IPS-15b (cell line): ENCODE data around the gene AIFM2.
"Not testable (repeated sequence)": the region's sequence is repeated elsewhere in the genome, so short reads cannot be mapped to it uniquely, and the experiment has no call there.

Source experiments
- H3K27me3 ChIP-seq: one replicate; pipeline ENCODE4 v1.6.1; 2013; ENCODE audit warnings: low read length; ENCODE audit not compliant: control insufficient read depth, insufficient read depth
- H3K36me3 ChIP-seq: one replicate; pipeline ENCODE4 v1.6.1; 2013; ENCODE audit warnings: low read length; ENCODE audit not compliant: control insufficient read depth, insufficient read depth
- H3K4me1 ChIP-seq: one replicate; pipeline ENCODE4 v1.6.1; 2013; ENCODE audit warnings: mild to moderate bottlenecking, low read length; ENCODE audit not compliant: control insufficient read depth, insufficient read depth
- H3K4me3 ChIP-seq: one replicate; pipeline ENCODE4 v1.5.1; 2013; ENCODE audit warnings: low read depth, low read length
- H3K9ac ChIP-seq: one replicate; pipeline ENCODE4 v1.6.1; 2013; ENCODE audit warnings: low read depth, mild to moderate bottlenecking, low read length
- H3K9me3 ChIP-seq: one replicate; pipeline ENCODE4 v1.6.1; 2013; ENCODE audit warnings: mild to moderate bottlenecking, low read length; ENCODE audit not compliant: control insufficient read depth, insufficient read depth

The AIFM2 gene

DNA sequence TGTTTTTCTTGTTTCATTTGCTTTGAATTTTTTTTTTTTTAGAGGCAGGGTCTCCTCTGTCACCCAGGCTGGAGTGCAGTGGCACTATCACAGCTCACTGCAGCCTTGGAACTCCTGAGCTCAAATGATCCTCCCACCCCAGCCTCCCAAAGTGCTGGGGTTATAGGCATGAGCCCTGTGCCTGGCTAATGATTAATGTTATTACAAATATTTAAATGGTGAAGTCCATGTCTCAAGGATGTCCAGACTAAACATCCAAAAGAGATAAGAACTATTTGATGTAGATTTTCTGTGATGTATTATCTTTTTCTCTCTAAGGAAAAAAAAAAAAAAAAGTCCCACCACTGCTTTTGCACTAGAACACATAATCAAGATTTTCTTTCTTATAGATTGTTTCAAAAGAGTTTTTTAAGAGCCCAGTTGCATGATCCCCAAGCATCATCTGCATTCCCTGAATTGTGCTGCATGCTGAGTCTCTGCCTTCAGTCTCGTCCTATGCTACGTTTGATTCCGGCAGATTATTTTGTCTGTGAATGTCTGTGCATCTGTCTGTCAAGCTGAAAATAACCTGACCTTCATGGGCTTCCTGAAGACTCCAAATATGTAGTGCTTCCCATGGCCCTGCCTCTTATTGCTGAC is 46.5 kb downstream of the AIFM2 start:
- Histone ChIP-seq H3K4me3 (no peak overlapping the region), H3K9ac (no peak overlapping the region), H3K9me3 (no peaks in the 10 kb centered on the region), H3K27me3 (no peaks in the 10 kb centered on the region), H3K36me3 (no peaks in the 10 kb centered on the region), H3K4me1 (no peaks in the 10 kb centered on the region)

DNA sequence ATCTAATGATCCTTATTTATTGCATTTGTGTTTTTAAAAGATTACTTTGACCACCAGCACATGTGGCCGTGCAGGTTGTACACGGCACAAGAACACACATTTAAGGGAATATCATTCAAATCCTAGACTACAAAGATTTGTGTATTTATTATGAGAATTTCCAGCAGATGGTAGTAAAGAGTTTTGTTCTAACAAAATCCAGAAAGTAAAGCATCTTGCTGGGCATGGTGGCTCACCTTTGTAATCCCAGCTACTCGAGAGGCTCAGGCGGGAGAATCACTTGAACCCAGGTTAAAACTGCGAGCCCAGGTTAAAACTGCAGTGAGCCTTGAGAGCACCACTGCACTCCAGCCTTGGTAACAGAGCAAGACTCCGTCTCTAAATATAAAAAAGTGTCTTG is 48.4 kb downstream of the AIFM2 start:
- Histone ChIP-seq H3K4me3 (no peak overlapping the region), H3K36me3 (no peaks in the 10 kb centered on the region), H3K27me3 (no peaks in the 10 kb centered on the region), H3K9ac (no peak overlapping the region), H3K4me1 (peaks cover 3% of the 10 kb centered on the region), H3K9me3 (no peaks in the 10 kb centered on the region)

- H3K27me3 ChIP-seq, H3K9ac ChIP-seq, H3K9me3 ChIP-seq, H3K4me3 ChIP-seq, H3K36me3 ChIP-seq, H3K4me1 ChIP-seq: not testable (repeated sequence)
These were observed 51.8 kb downstream of the AIFM2 start for GRCh38 chr10:70080789-70081188.

DNA sequence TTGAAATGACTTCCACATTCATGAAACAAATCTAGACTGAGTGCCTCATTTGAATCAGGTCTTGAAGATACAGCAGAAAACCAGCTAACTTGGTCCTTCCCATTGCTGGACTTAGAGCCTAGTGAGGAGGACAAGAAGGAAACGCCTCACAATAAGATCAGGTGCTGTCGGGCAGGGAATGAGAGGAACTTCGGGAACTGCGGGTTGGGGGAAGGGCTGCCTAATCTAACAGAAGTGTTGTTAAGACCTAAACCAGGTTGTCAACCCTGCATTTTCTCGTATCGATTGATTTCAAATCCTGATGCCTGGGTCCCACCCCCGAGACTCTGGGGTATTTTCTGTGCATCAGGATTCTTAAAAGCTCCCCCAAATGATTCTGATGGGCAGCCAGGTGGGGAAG is 53.7 kb downstream of the AIFM2 start:
- H3K27me3 ChIP-seq, result no peaks in the 10 kb centered on the region
- no peak overlapping the region for H3K4me3 ChIP-seq
- peaks cover 9% of the 10 kb centered on the region for H3K4me1 ChIP-seq
- no peaks in the 10 kb centered on the region for H3K36me3 ChIP-seq
- H3K9ac ChIP-seq, result no peak overlapping the region
- H3K9me3 ChIP-seq, result no peaks in the 10 kb centered on the region

- Histone ChIP-seq H3K9ac (no peak overlapping the region), H3K36me3 (no peaks in the 10 kb centered on the region), H3K27me3 (no peaks in the 10 kb centered on the region), H3K4me3 (no peak overlapping the region), H3K4me1 (peaks cover 9% of the 10 kb centered on the region), H3K9me3 (no peaks in the 10 kb centered on the region)
These were observed 54.3 kb downstream of the AIFM2 start for GRCh38 chr10:70078329-70078728.

- Histone ChIP-seq H3K9ac (no peak overlapping the region), H3K9me3 (no peaks in the 10 kb centered on the region), H3K4me1 (peaks cover 11% of the 10 kb centered on the region), H3K36me3 (no peaks in the 10 kb centered on the region), H3K27me3 (no peaks in the 10 kb centered on the region), H3K4me3 (no peak overlapping the region)
These were observed 57.7 kb downstream of the AIFM2 start for GRCh38 chr10:70074971-70075370.

GRCh38 chr10:70074165-70074564 is 58.5 kb downstream of the AIFM2 start:
- H3K27me3 ChIP-seq, result no peaks in the 10 kb centered on the region
- H3K4me3 ChIP-seq, result no peak overlapping the region
- H3K9me3 ChIP-seq, result no peaks in the 10 kb centered on the region
- H3K9ac ChIP-seq, result no peak overlapping the region
- H3K36me3 ChIP-seq, result no peaks in the 10 kb centered on the region
- peaks cover 9% of the 10 kb centered on the region for H3K4me1 ChIP-seq

DNA sequence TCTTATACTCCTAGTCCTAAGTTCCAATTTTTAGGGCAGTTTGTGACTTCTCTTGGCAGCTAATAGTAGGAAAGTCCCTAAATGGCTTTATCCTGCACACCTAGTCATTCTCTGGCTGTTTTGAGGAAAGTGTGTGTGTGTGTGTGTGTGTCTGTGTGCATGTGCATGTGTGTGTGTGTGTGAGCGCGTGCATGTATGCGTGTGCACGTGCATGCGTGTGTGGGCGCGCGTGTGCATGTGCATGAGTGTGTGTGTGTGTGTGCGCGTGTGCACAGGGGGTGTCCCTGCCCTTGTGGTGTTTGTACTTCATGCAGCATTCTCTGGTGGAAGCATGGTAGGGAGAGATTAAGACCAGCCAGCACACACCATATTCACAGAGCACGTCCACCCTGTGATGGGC is 61.8 kb downstream of the AIFM2 start:
- H3K4me1 ChIP-seq, result peaks cover 3% of the 10 kb centered on the region
- no peaks in the 10 kb centered on the region for H3K27me3 ChIP-seq
- no peak overlapping the region for H3K4me3 ChIP-seq
- no peaks in the 10 kb centered on the region for H3K36me3 ChIP-seq
- H3K9me3 ChIP-seq, result no peaks in the 10 kb centered on the region
- H3K9ac ChIP-seq, result no peak overlapping the region

DNA sequence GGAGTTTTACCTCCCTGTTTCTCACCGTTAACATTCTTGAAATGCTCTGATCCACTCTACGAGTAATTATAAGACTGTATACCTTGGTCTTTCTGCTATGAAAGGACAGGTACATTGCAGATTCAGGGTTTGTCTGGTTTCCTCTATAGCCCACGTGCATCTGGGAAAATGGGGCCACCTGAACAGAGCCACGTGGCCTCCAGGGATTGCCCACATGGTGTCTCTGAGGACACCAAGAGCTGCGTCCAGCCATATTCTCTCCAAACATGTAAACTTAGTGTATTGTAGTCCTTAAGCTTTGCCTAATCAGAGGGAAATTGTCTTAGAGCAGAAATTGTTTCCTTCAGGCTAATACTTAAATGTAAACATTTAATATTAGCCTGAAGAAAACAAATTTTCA is 63.3 kb downstream of the AIFM2 start:
- H3K9me3 ChIP-seq, result no peaks in the 10 kb centered on the region
- H3K36me3 ChIP-seq, result no peaks in the 10 kb centered on the region
- H3K27me3 ChIP-seq, result no peaks in the 10 kb centered on the region
- H3K9ac ChIP-seq, result no peak overlapping the region
- no peak overlapping the region for H3K4me3 ChIP-seq
- H3K4me1 ChIP-seq, result peaks cover 3% of the 10 kb centered on the region

GRCh38 chr10:70068925-70069324 is 63.7 kb downstream of the AIFM2 start:
- no peaks in the 10 kb centered on the region for H3K27me3 ChIP-seq
- no peaks in the 10 kb centered on the region for H3K36me3 ChIP-seq
- H3K4me3 ChIP-seq, result no peak overlapping the region
- peaks cover 3% of the 10 kb centered on the region for H3K4me1 ChIP-seq
- H3K9ac ChIP-seq, result no peak overlapping the region
- no peaks in the 10 kb centered on the region for H3K9me3 ChIP-seq

DNA sequence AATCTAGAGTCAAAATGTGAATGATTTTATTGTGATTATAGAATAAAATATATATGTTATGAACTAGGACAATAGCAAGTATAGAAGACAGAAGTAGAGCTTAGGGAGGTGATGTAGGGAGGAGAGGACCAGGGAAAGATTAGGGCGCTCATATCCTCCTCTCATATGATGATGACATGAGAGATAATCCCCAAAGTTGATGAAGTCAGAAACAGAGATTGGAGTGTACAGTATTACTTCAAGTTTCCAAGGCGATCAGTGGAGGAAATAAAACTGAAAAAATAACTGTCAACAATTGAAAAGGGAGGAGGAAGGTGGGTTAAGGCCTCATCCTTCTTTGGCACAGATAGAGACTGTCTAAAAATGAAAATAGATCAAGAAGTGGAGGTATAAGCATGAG is 65.0 kb downstream of the AIFM2 start:
- Histone ChIP-seq H3K9me3 (no peaks in the 10 kb centered on the region), H3K9ac (no peak overlapping the region), H3K36me3 (no peaks in the 10 kb centered on the region)

GRCh38 chr10:70066190-70066589 is 66.4 kb downstream of the AIFM2 start:
- H3K27me3 ChIP-seq, result no peaks in the 10 kb centered on the region
- no peak overlapping the region for H3K4me3 ChIP-seq
- H3K9ac ChIP-seq, result no peak overlapping the region
- no peaks in the 10 kb centered on the region for H3K9me3 ChIP-seq
- H3K4me1 ChIP-seq, result peaks cover 3% of the 10 kb centered on the region
- H3K36me3 ChIP-seq, result no peaks in the 10 kb centered on the region

More for the DNA sequence above, 65.0 kb downstream of the AIFM2 start:
- Histone ChIP-seq H3K4me1 (peaks cover 3% of the 10 kb centered on the region), H3K27me3 (no peaks in the 10 kb centered on the region), H3K4me3 (no peak overlapping the region)
